HL-60/S4 (cell line): ENCODE results near the gene MUTYH.

Source experiments
- in situ Hi-C: fragments of 300-500 bp; cut with MboI; formaldehyde crosslinking; loops from 2 replicates; pipeline ENCODE4 v1.14.3; 2022; ENCODE audit warnings: low sequenced_read_pairs

The MUTYH gene

GRCh38 chr1:45351508-45351907, 11.3 kb upstream of the MUTYH start:
- in situ Hi-C loops: loop anchor here (10.0 kb wide), 1 partner anchor 223 kb away; no protein-coding TSS in a partner anchor

DNA sequence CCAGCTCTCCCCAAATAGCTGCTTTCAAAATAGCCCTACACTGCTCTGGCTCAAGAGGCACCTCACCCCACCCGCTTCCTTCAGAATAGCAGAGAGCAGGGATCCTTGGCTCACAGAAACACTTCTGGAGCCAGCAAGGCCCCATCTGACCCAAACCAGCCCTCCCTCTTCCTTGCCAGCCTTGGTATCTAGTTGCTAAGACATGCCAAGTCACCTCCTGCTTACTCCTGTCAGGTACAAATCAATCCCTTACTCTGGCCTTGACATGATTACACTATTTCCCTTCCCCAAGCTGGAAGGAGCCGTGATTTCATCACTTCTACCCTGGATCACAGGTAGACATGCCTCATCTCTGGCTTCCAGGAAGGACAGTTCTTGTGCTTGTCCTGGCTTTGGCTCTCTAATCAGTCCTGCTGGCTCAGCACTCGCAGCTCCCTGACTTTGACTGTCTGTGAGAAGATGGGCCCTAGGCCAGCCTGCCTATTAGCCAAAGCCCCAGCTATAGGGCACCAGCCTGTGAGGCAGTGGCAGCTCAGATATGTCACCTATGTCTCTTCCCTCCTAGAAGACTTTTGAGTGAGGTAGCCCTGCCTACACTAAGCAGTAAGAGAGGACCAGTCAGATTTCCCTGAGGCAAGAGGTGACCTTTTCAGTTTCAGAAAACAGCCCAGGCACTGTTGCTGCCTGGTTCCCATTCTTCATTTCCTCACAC, 8.9 kb upstream of the MUTYH start:
- in situ Hi-C loops: no loop called here

DNA sequence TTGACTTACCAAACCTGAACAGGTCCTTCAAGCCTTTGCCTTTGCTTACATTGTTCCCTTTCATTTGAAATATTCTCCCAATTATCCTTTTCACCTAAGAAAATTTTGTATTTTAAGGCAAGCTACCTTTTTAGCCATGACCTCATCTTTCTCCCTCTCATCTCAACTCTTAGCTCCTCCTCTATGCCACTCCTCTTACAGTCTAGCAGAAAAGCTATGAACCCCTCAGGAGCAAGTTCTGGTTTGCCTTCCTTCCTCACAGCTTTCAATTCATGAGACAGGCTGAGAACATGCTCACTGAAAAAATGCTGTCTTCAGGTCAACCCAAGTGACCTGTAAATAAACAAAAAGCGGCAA, 8.3 kb upstream of the MUTYH start:
- in situ Hi-C loops: no loop called here

DNA sequence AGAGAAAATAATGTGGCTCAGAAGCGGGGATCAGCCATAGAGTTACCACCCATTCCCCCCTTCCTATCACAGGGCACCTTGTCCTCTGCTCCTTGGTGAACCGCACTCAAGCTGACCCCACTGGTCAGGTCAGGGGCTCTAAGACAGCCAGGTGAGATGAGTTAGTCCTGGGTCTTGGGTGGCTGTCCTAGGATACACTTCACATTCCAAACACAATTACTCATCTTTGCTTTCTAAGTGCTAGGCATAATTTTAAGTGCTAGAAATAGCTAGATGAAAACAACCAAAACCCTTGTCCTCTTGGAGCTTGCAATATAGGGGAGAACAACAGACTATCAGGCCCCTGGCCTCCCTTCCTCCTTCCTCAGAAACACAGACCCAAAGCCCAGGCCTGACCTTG, 7.8 kb upstream of the MUTYH start:
- in situ Hi-C loops: no loop called here

- in situ Hi-C loops: no loop called here
Observed at GRCh38 chr1:45346473-45346872, 6.2 kb upstream of the MUTYH start.

DNA sequence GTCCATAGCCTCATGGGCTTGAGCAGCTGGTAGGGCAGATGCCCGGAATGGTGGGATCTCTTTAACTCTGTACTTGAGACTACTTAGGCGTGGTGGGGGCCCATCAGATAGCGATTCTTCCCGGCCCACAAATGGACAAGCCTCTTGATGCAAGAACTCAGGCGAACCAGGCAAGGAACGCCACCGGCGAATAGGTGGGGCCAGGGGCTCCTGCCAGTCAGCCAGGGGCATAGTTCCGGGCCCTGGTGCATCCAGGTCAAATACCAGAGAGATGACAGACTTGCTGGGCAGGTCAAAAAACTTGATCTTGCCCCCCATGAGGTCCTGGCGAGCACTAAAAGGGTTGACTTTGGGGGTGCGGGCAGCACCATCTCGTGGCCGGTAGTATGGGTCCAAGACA, 4.8 kb upstream of the MUTYH start:
- in situ Hi-C loops: no loop called here

DNA sequence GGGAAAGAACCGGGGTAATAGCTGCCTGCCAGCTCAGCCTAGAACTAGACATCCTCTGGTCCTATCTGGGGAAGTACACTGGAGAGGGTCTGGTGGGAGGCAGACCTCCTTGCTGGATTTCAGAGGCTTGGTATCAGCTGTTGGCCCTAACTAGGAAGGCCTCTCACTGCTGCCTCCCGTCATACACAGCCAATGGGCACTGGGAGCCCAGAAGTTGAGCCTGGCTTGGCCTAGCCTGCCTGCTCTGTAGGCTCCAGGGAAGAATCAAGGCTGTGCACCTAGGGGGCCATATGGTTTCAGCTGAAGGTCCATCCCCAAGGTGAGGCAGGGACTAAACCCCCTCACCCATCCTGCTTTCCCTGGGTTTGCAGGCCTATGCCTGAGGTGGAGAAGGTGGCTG, 4.3 kb upstream of the MUTYH start:
- in situ Hi-C loops: no loop called here

DNA sequence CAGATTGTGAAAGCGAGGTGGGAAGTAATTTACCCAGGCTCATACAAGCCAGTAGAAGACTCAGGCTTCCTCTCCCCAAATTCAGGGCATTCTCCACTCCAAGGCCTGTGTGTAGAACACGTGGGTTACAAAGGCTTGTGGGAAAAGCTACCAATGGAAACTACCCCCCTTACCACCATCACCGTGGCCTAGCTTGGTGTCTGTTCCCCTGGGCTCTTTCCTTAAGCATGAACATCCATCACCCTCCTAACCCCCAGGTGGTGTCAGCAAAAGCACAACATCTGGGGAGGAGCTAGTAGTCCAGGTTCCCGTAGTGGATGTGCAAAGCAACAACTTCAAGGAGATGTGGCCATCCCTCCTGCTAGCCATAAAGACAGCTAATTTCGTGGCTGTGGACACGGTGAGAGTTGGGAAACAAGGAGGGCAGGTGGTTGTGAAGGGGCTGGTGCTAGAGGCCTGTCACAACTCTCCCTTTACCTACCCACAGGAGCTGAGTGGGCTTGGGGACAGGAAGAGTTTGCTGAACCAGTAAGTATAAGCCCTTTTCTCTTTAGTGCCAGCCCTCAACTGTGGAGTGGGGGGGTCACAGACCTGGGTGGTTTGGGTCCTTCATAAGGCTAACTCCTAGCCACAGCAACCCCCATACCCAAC, 701 bp upstream of the MUTYH start:
- in situ Hi-C loops: no loop called here

- in situ Hi-C loops: no loop called here
Observed at GRCh38 chr1:45337630-45338325, 2.5 kb downstream of the MUTYH start.

GRCh38 chr1:45335855-45336324, 4.3 kb downstream of the MUTYH start:
- in situ Hi-C loops: no loop called here

- in situ Hi-C loops: no loop called here
Observed at GRCh38 chr1:45334308-45335245, 5.7 kb downstream of the MUTYH start.

DNA sequence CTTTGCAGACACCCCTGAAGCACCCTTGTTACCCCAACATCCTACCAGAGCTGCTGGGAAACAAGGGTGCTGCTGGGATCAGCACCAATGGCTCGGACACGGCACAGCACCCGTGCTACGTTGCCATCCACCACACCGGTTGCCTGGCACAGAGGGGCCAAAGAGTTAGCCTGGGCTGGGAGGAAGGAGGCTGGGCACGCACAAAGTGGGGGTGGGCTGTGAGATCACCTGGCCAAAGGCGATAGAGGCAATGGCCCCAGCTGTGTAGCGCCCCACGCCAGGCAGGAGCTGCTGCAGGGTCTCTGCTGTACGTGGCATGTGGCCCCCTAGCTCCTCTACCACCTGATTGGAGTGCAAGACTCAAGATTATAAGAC, 7.9 kb downstream of the MUTYH start:
- in situ Hi-C loops: no loop called here

DNA sequence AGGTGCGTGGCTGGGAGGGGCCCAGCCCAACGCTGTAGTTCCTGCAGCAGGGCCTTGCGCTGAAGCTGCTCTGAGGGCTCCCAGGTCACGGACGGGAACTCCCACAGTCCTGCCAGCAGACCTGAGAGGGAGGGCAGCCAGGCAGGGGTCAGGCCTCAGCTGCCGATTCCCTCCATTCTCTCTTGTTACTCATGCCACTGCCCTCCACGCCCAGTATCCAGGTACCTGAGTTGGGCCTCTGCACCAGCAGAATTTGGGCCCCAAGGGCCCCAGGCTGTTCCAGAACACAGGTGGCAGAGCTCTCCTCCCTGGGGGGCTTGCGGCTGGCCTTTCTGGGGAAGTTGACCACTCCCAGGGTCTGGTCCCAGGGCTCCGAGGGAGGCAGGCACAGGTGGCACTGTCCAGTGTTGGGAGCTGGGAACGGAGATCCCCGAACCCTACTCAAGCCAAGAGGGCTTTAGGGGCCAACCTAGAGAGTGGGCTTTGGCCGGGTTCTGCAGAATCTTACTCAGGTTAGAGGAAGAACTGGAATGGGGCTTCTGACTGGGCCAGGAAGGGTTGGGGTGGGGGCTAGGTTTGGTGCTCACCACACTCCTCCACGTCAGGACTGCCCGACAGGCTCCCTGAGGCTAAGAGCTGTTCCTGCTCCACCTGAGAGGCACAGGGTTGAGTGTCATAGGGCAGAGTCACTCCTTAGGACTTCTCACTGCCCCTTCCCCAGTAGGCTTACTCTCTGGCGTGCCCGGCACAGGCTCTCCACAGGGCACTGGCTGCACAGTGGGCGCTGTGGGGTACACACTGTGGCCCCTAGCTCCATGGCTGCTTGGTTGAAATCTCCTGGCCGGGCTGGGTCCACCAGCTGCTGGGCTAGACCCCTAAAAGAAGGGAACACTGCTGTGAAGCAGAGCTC, 8.5 kb downstream of the MUTYH start:
- in situ Hi-C loops: no loop called here

DNA sequence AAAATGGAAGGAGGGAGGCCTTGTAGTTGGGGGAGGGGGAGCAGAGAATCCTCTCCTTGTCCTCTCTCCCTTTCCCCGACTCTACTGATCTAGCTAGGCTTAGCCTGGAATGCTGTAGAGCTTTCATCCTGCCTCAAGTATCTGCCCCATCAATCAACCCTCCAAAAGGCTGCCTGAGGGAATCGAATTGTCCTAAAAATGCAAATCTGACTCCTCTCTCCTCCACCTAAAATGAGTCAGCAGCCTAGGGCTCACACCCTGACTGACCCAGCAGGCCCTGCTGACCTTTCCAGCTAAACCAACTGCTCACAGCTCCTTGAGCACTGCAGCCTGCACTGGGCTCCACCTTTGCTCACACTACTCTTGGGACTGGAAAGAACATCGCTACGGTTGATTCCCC, 10.8 kb downstream of the MUTYH start:
- in situ Hi-C loops: no loop called here

- in situ Hi-C loops: no loop called here
Observed at GRCh38 chr1:45328680-45329079, 11.6 kb downstream of the MUTYH start.

GRCh38 chr1:45327644-45328515, 12.4 kb downstream of the MUTYH start:
- in situ Hi-C loops: no loop called here

GRCh38 chr1:45326627-45327623, 13.3 kb downstream of the MUTYH start, which contains the start of gene HPDL:
TSS of gene HPDL (plus strand) at chr1:45326895. CDS start at chr1:45327149, 254 bp downstream.
- in situ Hi-C loops: no loop called here
